OCI-LY7 (cell line): ENCODE results near the gene ASPHD2. TPM values are rescaled to one million over a fixed set of nuclear protein-coding genes. Genes with fewer than 3 reads are reported as not detected.

Experiments
- BruUV-seq: library from RNA; stranded (reverse); fragments of 400-500 nt; replicated peaks from 2 replicates; lab custom pipeline; 2021; lab: Mats Ljungman, UMichigan
- CTCF ChIA-PET: fragments of 300-600 bp; sonication (Branson Sonifier 250); formaldehyde crosslinking; loops from one replicate; lab custom pipeline; 2022; ENCODE audit warnings: antibody characterized with exemption; ENCODE audit not compliant: unreplicated experiment; lab: Charles Lee
- POLR2A ChIA-PET: fragments of 300-600 bp; sonication (Branson Sonifier 250); formaldehyde crosslinking; loops from one replicate; lab custom pipeline; 2022; ENCODE audit warnings: antibody characterized with exemption; lab: Charles Lee
- DNase-seq: peaks from one replicate; pipeline ENCODE4 v3.0.0-alpha.2; 2015; ENCODE audit warnings: low spot score
- H2AFZ ChIP-seq: fragments of 200-600 bp; sonication (generic), shearing (Covaris generic); 2 replicates; pipeline ENCODE4 v1.6.1; 2014; ENCODE audit warnings: mild to moderate bottlenecking, antibody characterized with exemption, low read length, moderate library complexity
- H3K27ac ChIP-seq: fragments of 200-600 bp; sonication (generic); 2 replicates; pipeline ENCODE4 v1.5.1; 2014; ENCODE audit warnings: mixed run types, low read depth, mild to moderate bottlenecking, moderate library complexity, low read length, inconsistent platforms; ENCODE audit not compliant: poor library complexity, severe bottlenecking
- H3K36me3 ChIP-seq: fragments of 200-600 bp; sonication (generic); 2 replicates; pipeline ENCODE4 v1.6.1; 2014; ENCODE audit warnings: mild to moderate bottlenecking, antibody characterized with exemption, low read length, moderate library complexity, mixed read lengths; ENCODE audit not compliant: insufficient read depth
- H3K4me1 ChIP-seq: fragments of 200-600 bp; sonication (generic); 2 replicates; pipeline ENCODE4 v1.5.1; 2014; ENCODE audit warnings: mild to moderate bottlenecking, low read length; ENCODE audit not compliant: insufficient read depth, poor library complexity, severe bottlenecking
- H3K4me2 ChIP-seq: fragments of 200-600 bp; sonication (generic); 2 replicates; pipeline ENCODE4 v1.6.1; 2014; ENCODE audit warnings: mild to moderate bottlenecking, low read length
- H3K4me3 ChIP-seq: fragments of 200-600 bp; sonication (generic); 2 replicates; pipeline ENCODE4 v1.5.1; 2014; ENCODE audit warnings: mild to moderate bottlenecking, low read depth, low read length; ENCODE audit not compliant: poor library complexity, severe bottlenecking
- H3K79me2 ChIP-seq: fragments of 200-600 bp; sonication (generic); 2 replicates; pipeline ENCODE4 v1.6.1; 2016; ENCODE audit warnings: low read depth, mild to moderate bottlenecking, low read length, moderate library complexity, mixed read lengths; ENCODE audit not compliant: insufficient read depth
- H3K9me2 ChIP-seq: fragments of 200-600 bp; sonication (generic); 2 replicates; pipeline ENCODE4 v1.6.1; 2016; ENCODE audit warnings: mild to moderate bottlenecking, low read length, mixed read lengths; ENCODE audit not compliant: insufficient read depth
- H3K9me3 ChIP-seq: fragments of 200-600 bp; sonication (generic); 2 replicates; pipeline ENCODE4 v1.6.1; 2014; ENCODE audit warnings: mild to moderate bottlenecking, mixed run types, low read length, mixed read lengths
- H4K20me1 ChIP-seq: fragments of 200-600 bp; sonication (generic); 2 replicates; pipeline ENCODE4 v1.6.1; 2014; ENCODE audit warnings: mild to moderate bottlenecking, antibody characterized with exemption, low read length, moderate library complexity, mixed read lengths; ENCODE audit not compliant: insufficient read depth
- EZH2phosphoT487 ChIP-seq: fragments of 200-600 bp; sonication (generic); IDR thresholded peaks from 2 replicates; pipeline ENCODE4 v1.6.1; 2018; ENCODE audit warnings: low read depth, borderline replicate concordance, mild to moderate bottlenecking, mixed run types, antibody characterized with exemption, low read length, moderate library complexity, mixed read lengths
- intact Hi-C: fragments of 100-400 bp; cut with micrococcal nuclease; formaldehyde crosslinking; loops from one replicate; pipeline ENCODE4 v1.10.0; 2022; ENCODE audit not compliant: unreplicated experiment
- total RNA-seq, 2 experiments: library from RNA; depleted of rRNA in 1 of 2; stranded (reverse); fragments of >200 nt in 1 of 2; shearing (Covaris generic) in 1 of 2; gene quantifications; 2 replicates each; pipeline ENCODE4 v1.2.3, GENCODE V29; 2014 to 2022
- TF ChIP-seq, protein P1 (sequence below): fragments of 200-600 bp; sonication (generic); conservative IDR thresholded peaks from 2 replicates; pipeline ENCODE4 v1.5.1; 2014; ENCODE audit warnings: mild to moderate bottlenecking, antibody characterized with exemption, low read length, moderate library complexity, mixed read lengths

The ASPHD2 gene
- total RNA-seq, 2 experiments from 2014 or later, result 5.5 to 6.5 TPM

DNA sequence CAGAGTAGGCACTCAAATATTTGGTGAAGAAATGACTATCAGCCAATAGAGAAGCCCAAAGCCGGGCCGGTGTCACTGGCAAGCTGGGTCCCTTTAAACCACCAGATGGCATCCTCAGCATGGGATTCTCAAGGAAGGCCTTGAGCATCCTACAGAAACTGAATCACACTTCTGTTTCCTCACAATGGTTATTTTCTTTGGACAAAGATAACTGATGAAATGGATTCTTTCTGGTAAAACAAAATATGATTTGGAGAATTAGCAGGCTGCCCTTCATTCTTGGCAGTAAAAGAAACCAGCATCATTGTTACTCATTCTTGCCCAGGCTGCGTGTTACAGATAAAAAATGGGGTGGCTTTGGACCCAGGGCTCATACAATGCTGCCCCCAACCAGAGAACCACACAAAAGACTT, 30.3 kb upstream of the ASPHD2 start:
- H3K9me3 ChIP-seq, result no peaks in the 10 kb centered on the region
- no peaks in the 10 kb centered on the region for H3K9me2 ChIP-seq
- no peak overlapping the region for H3K4me2 ChIP-seq
- H3K27ac ChIP-seq, result no peak overlapping the region
- CTCF ChIA-PET, result no interaction called here
- no peak overlapping the region for H2AFZ ChIP-seq
- H3K4me1 ChIP-seq, result peaks cover 5% of the 10 kb centered on the region
- H4K20me1 ChIP-seq, result no peaks in the 10 kb centered on the region
- H3K79me2 ChIP-seq, result no peaks in the 10 kb centered on the region
- intact Hi-C loops, result loop anchor here (1.0 kb wide), 1 partner anchor 63 kb away; no protein-coding TSS in a partner anchor
- TF ChIP-seq EZH2phosphoT487, result no peak
- TF ChIP-seq, protein P1, sequence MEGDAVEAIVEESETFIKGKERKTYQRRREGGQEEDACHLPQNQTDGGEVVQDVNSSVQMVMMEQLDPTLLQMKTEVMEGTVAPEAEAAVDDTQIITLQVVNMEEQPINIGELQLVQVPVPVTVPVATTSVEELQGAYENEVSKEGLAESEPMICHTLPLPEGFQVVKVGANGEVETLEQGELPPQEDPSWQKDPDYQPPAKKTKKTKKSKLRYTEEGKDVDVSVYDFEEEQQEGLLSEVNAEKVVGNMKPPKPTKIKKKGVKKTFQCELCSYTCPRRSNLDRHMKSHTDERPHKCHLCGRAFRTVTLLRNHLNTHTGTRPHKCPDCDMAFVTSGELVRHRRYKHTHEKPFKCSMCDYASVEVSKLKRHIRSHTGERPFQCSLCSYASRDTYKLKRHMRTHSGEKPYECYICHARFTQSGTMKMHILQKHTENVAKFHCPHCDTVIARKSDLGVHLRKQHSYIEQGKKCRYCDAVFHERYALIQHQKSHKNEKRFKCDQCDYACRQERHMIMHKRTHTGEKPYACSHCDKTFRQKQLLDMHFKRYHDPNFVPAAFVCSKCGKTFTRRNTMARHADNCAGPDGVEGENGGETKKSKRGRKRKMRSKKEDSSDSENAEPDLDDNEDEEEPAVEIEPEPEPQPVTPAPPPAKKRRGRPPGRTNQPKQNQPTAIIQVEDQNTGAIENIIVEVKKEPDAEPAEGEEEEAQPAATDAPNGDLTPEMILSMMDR, result peak; percentile 86
- POLR2A ChIA-PET, result no interaction called here
- no peaks in the 10 kb centered on the region for H3K36me3 ChIP-seq
- H3K4me3 ChIP-seq, result no peak overlapping the region
- peak; percentile 71 for DNase-seq
- no TSS peak for BruUV-seq

DNA sequence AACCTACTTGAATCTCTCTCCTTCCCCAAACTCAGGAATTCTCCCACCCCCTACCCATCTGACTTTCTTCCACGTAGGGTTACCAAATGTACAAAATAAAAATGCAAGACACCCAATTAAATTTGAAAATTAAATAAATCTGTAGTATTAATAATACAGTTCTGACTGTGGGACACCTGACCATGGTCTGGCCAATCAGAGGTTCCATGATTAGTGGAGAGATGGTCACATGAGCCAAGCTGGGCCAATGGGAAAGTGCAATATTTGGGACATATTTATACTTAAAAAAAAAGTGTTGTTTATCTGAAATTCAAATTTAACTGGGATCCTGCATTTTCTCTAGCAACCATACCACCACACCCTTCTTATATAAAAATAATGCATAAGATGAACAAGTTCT, 29.8 kb upstream of the ASPHD2 start:
- no peaks in the 10 kb centered on the region for H3K9me2 ChIP-seq
- no peaks in the 10 kb centered on the region for H3K9me3 ChIP-seq
- POLR2A ChIA-PET, result interaction anchor here (0.7 to 0.9 kb wide), 3 partner anchors 10 to 31 kb away, joined by 3 to 5 read pairs (median 3); no protein-coding TSS in a partner anchor
- intact Hi-C loops, result no loop called here
- no TSS peak for BruUV-seq
- TF ChIP-seq, protein P1, result no peak
- no peak for TF ChIP-seq EZH2phosphoT487
- H3K4me1 ChIP-seq, result peaks cover 5% of the 10 kb centered on the region
- CTCF ChIA-PET, result no interaction called here
- no peak overlapping the region for H2AFZ ChIP-seq
- no peak for DNase-seq
- H3K79me2 ChIP-seq, result no peaks in the 10 kb centered on the region
- no peaks in the 10 kb centered on the region for H4K20me1 ChIP-seq
- no peak overlapping the region for H3K4me2 ChIP-seq
- no peaks in the 10 kb centered on the region for H3K36me3 ChIP-seq
- no peak overlapping the region for H3K4me3 ChIP-seq
- H3K27ac ChIP-seq, result no peak overlapping the region

DNA sequence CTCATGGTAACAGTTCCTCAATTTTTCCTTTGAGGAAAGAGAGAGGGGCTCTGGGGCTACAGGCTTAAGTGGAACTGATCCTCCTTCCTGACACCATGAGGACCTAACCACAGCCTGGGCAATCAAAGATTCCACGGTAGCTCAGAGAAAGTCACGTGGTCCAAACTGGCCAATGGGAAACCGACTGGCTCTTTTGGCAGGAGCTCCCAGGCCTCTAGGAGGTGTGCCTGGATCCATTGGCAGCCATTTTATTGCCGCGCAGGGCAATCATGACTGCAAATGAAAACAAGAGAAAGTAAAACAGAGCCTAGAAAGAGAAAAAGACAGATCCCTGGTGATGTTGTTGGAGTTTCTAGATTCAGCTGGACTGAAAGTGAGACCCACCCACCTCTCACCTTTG, 27.3 kb upstream of the ASPHD2 start:
- Histone ChIP-seq H2AFZ (0 out of 2 replicates have a peak overlapping the region, but pooled peaks have one; percentile 20), H3K4me1 (peaks cover 12% of the 10 kb centered on the region), H3K27ac (no peak overlapping the region), H3K4me3 (no peak overlapping the region), H4K20me1 (no peaks in the 10 kb centered on the region), H3K9me3 (no peaks in the 10 kb centered on the region), H3K4me2 (no peak overlapping the region), H3K79me2 (no peaks in the 10 kb centered on the region), H3K9me2 (no peaks in the 10 kb centered on the region), H3K36me3 (no peaks in the 10 kb centered on the region)
- BruUV-seq, result no TSS peak
- no peak for DNase-seq
- TF ChIP-seq EZH2phosphoT487, result no peak
- TF ChIP-seq, protein P1, result no peak
- ChIA-PET CTCF (no interaction called here), POLR2A (no interaction called here)
- intact Hi-C loops, result no loop called here
